GDM1 (cell line): ENCODE results near the gene PMF1.

Experiments
- DNase-seq: peaks from one replicate; lab custom pipeline; 2025; lab: John Stamatoyannopoulos, UW

Gene PMF1

GRCh38 chr1:156236164-156236563 is 23.4 kb downstream of the PMF1 start:
- DNase-seq: no peak

- no peak for DNase-seq
Measured at GRCh38 chr1:156238248-156238647, 25.4 kb downstream of the PMF1 start.

- no peak for DNase-seq
Measured at GRCh38 chr1:156241311-156241811, 28.6 kb downstream of the PMF1 start.

GRCh38 chr1:156241926-156242325 is 29.1 kb downstream of the PMF1 start, which contains the start of gene BGLAP:
Gene BGLAP (plus strand): TSS chr1:156242184. CDS start chr1:156242232, 48 bp downstream.
- peak; percentile 37 for DNase-seq

GRCh38 chr1:156242738-156243137 is 29.9 kb downstream of the PMF1 start:
- DNase-seq: no peak

- no peak for DNase-seq
Measured at GRCh38 chr1:156244126-156244525, 31.3 kb downstream of the PMF1 start.

- DNase-seq: no peak
Measured at GRCh38 chr1:156244712-156245111, 31.9 kb downstream of the PMF1 start.

- no peak for DNase-seq
Measured at GRCh38 chr1:156245451-156246232, 32.8 kb downstream of the PMF1 start.

- DNase-seq: no peak
Measured at GRCh38 chr1:156246241-156246780, 33.5 kb downstream of the PMF1 start.

- DNase-seq: no peak
Measured at GRCh38 chr1:156246781-156247459, 34.1 kb downstream of the PMF1 start.

GRCh38 chr1:156247460-156248322 is 34.9 kb downstream of the PMF1 start, which contains the start of gene PAQR6:
Gene PAQR6 (minus strand): TSS chr1:156248056. CDS start chr1:156246731, 1,325 bp downstream.
- DNase-seq: no peak

GRCh38 chr1:156248323-156248683 is 35.5 kb downstream of the PMF1 start:
- no peak for DNase-seq

- no peak for DNase-seq
Measured at GRCh38 chr1:156249593-156249992, 36.8 kb downstream of the PMF1 start.

- DNase-seq: peak; percentile 83
Measured at GRCh38 chr1:156251527-156251926, 38.7 kb downstream of the PMF1 start.

- DNase-seq: no peak
Measured at GRCh38 chr1:156253634-156254033, 40.8 kb downstream of the PMF1 start.

GRCh38 chr1:156257711-156258110 is 44.9 kb downstream of the PMF1 start:
- peak; percentile 57 for DNase-seq

GRCh38 chr1:156258859-156259258 is 46.1 kb downstream of the PMF1 start:
- no peak for DNase-seq

GRCh38 chr1:156259805-156260204 is 47.0 kb downstream of the PMF1 start:
- no peak for DNase-seq

- no peak for DNase-seq
Measured at GRCh38 chr1:156260896-156261295, 48.1 kb downstream of the PMF1 start.

GRCh38 chr1:156262461-156263287 is 49.9 kb downstream of the PMF1 start:
- no peak for DNase-seq

GRCh38 chr1:156263288-156263655 is 50.5 kb downstream of the PMF1 start:
- DNase-seq: no peak
